NB4 (cell line): ENCODE data around the gene PIP5K1C.

ENCODE experiments used
- CTCF ChIP-seq: IDR thresholded peaks from one replicate; pipeline ENCODE4 v1.5.1; 2012; ENCODE audit warnings: low read depth, low read length
- MYC ChIP-seq: IDR thresholded peaks from 2 replicates; pipeline ENCODE4 v1.6.1; 2011; ENCODE audit warnings: low read depth, low read length
- POLR2A ChIP-seq: IDR thresholded peaks from 2 replicates; pipeline ENCODE4 v1.6.1; 2011; ENCODE audit warnings: mild to moderate bottlenecking; ENCODE audit not compliant: insufficient read length; ENCODE audit errors: extremely low read depth

- TF ChIP-seq CTCF (no peak), POLR2A (no peak), MYC (no peak)
Observed at GRCh38 chr19:3589439-3589838, 110.8 kb downstream of the PIP5K1C start.
